NCI-H2227 (cell line): ENCODE results near the gene NME9.

Experiments used
- DNase-seq: peaks from one replicate; lab custom pipeline; 2025; ENCODE audit not compliant: unreplicated experiment; lab: John Stamatoyannopoulos, UW

NME9 gene

DNA sequence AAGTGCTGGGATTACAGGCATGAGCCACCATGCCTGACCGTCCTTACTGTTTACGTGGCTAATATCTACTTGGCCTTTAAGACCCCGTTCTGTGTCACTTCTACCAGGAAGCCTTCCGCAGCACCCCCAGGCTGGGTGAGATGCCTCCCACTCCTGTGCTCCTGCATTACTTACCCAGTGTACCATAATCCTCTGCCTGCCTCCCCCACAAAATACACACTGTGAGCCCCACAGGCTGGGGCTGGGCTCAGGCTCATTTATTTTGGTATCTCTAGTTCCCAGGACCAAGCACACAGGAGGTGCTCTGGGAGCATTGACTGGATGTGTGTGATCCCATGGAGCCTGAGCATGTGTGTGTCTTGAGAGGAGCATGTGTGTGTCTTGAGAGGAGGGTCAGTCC lies 33.7 kb upstream of the NME9 start:
- no peak for DNase-seq

DNA sequence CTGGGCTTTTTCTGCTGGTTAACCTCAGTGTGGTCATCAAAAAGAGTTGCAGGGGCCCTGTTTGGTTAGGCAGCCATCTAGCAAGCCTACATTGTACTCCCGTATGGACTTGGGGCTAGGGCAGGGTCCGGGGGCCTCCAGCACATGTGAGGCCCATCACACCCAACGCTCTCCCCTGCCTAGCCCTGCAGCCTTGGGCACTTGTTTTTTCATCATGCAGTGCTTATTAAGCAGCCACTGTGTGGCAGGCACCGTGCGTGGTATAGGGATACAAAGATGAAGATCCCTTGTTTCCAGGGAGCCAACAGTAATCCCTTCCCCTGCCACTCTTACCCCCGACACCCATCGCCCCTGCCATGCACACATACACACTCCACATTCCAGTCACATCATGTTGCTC lies 32.9 kb upstream of the NME9 start:
- DNase-seq, result peak; percentile 66

DNA sequence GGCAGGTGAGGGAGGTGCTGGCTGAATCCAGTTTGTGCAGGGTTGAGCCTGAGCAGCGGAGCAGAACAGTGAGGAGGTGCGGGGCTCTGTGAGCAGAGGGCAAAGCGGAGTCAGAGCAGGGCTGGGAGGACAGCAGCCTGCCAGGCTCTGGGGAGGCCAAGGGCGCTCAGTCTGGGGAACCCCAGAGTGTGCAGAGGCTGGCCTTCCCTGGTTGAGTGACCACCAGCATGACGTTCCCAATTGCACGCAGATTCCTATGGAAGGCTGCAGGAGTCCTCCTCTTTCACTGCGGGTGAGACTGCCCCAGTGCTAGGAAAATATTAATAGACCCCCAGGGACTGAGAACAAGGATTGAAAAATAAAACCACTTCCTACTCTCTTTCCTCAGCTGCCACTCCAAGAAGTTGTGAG lies 31.9 kb upstream of the NME9 start:
- no peak for DNase-seq

DNA sequence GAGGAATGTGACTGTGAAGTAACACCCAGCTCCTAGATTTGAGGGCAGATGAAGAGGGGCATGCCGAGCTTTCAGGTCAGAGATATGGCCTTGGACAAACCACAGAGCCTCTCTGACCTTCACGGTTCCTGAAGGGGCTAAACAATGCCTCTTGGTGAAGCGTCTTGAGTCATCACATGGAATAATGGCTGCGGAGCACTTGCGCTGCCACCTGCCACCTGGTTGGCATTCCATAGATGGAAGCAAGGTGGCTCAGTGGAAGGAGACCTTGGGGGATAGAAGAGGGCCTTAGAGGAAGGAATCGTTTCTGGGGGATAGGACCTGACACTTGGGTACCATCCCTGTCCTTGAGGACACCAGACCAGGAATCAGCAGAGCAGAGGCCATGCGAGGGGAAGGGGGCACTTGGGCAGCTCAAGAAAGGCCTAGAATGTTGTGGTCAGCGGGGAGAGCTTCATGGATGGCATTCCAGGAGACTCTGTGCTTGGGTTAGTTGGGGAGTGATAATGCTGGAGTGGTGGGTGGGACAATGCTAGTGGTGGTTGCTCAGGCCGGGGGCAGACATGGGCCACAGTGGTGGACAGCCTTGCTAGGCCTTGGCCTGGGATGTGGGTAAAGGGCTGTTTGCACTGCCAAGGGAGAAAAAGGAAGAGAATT lies 31.3 kb upstream of the NME9 start:
- DNase-seq, result no peak

DNA sequence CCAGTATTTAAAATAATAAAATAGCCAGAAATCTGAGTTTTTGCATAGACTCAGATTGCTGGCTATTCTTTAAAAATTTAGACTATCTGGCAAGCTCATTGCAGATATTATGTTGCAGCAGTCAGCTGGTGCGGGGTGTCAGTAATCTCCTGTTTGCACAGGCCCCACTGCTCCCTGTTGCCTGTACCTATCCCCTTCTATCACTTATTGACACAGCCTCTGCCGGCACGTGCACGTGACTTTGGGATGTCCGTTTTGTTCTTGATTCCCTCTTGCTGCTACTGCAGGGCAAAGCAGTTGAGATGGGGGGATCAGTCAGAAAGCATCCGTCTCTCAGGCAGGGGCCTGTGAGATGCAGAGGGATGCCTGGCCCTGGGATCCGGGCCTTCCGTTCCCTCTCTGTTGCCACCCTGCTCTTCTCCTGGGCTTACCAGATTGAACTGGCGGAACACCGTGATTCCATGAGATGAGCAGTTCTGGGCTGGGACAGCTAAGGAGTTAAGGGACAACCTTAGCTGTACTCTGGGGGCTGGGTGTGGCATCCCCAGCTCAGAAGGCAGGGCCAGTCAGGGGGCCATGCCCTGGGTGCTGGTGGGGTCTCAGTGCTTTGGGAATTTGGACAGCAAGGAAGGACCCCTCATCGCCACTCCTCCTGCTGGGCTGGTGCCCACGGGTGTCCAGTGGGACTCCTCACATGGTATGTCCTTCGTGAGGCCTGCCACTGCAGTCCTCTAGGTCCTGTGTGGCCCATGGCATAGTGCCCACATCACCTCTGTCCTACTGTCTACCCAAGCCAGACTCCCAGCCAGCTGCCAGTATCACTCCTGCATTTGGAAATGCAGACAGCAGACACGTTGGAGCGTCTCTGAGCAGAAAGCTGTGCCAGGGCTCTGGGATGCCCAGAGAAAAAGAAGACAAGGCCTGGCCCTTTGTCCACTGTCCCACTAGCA lies 30.5 kb upstream of the NME9 start:
- DNase-seq, result no peak

DNA sequence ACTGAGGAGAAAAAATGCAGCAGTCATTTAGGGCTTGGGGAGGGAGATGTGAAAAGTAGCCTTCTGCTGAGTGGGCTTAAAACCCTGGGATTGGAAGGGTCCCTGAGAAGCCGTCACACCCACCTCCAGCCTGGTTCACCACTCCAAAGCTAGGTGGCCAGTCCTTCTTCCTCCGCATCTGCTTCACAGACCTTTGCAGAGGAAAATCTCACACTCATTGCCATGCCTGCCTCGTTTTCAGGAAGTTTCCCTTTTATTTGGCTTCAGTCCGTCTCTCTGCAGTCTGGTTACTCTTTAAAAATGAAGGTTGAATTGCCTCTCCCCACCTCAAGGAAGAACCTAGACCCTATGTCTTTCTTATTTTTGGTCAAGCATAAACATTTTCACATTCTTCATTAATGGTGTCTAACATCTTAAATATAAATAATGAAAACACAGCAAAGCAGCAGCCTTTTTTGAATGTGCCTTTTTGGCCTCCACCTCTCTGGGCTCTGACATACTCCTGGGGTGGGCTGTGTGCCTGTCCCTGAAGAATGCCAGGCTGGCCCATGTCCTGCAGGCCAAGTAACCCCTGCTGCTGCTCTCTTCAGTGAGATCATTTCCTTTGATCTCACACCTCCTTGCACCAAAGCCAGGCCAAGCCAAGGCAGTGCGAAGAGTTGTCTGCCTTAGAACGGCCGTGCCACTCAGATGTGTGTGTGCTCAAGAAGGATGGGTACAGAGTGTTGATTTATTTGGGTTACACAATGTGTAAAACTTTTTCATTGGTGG lies 29.7 kb upstream of the NME9 start:
- no peak for DNase-seq

DNA sequence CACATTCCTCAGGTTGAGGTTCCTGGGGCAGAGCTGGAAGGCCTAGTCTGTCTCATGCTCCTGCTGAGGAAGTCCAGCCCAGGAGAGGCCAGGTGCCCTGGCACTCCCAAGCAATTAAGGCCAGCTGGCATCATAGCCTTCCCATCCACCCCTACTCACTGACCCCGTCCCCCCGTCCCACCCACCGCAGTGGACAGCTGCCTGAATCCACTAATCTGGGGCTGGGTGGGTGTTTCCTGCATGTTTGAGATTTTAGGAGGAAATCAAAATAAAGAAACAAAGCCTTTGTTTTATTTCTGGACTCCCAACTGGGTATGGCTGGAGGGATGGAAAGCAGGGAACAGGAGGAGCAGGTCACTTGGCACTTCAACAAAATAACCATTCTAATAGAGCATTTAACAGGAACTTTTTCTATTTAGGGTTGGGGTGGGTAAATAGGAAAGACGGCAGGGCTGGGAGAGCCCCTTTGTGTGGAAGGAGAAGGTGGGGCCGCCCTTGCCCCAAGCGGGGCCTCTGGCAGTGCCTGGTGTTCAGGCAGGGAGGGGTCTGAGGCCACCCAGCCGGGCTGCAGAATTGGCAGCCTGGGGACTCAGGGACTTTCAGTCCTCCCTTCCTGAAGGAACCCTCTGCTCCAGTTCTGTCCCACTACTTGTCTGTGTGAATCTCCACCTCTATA lies 27.2 kb upstream of the NME9 start:
- DNase-seq, result no peak

DNA sequence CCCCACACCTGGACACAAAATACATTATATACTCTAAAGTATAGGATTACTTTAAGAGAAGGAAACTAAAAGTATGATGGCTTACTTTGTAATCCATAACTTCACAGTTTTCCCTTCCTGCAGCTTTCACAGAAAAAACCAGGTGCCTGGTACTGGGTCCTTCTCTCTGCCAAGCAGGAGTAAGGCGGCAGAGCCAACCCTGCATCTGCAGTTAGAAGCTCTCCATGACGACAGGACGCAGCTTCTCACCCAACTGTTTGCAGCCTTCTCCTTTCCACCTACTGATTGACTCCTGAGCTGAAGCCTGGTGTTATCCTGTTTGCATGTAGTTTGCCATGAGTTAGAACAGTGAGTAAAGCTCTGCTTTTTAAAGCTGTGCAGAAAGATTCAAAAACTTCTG lies 25.4 kb upstream of the NME9 start:
- DNase-seq, result no peak

DNA sequence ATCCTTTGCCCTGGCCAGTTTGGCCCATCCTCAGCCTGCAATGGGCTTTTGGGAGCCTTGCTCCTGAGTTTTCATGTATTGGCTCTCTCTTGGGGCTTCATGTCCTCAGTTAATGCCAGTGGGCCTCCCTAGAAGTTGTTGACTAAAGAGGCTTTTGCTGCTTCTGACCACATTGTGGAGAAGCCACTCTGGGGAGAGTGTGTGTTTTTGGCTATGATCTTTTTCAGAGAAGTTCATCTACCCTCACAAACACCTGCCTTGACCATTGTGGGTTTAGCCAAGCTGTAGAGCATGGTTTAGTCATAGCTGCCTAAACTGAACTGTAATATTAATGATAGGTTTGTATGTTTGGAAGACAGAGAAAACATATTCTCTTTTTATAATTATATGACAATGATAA lies 24.7 kb upstream of the NME9 start:
- DNase-seq, result no peak

DNA sequence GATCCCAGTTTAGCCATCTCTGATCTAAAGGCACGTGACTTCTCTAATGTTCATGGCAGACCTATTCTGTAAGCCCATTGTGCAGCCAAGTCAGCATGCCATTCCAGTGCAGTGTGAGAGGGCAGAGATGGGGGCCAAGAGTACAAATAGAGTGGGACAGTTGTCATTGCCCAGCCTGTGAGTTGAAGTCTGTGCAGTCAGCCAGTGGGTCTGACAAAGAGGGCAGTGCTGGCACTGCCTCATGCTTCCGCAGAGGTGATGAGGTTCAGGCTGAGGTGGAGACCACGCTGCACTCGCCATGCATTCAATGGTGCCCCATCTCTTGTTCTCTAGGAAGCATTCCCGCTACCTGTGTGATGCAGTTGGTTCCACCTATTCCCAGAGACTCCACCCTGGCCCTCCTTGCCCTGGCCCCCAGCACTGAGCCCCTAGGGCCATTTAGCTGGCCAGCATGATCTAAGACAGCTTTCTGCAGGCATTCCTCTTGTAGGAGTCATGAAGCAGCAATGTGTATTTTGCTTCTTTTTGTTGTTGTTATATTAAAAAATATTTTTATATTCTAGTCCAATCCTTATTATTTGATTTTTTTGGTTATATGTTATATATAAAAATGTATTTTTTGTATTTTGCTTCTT lies 22.4 kb upstream of the NME9 start:
- no peak for DNase-seq

DNA sequence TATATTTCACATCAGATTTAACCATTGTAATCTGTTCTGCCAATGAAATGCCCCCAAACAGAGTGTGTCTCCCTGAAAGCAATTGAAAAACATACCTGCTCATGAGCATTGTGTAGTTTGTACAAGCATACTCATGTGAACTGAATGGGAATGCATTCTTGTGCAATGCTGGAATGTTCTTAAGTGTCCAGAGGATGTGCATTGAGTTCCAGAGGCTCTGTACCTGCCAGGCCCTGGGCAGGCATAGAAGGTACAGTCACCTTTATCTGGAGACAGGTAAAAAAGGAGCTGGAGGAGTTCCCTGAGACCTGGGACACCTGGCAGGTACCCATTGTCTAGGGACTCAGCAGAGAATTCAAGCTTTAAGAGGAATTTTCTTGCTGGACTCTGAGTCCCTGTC lies 21.5 kb upstream of the NME9 start:
- DNase-seq, result no peak

DNA sequence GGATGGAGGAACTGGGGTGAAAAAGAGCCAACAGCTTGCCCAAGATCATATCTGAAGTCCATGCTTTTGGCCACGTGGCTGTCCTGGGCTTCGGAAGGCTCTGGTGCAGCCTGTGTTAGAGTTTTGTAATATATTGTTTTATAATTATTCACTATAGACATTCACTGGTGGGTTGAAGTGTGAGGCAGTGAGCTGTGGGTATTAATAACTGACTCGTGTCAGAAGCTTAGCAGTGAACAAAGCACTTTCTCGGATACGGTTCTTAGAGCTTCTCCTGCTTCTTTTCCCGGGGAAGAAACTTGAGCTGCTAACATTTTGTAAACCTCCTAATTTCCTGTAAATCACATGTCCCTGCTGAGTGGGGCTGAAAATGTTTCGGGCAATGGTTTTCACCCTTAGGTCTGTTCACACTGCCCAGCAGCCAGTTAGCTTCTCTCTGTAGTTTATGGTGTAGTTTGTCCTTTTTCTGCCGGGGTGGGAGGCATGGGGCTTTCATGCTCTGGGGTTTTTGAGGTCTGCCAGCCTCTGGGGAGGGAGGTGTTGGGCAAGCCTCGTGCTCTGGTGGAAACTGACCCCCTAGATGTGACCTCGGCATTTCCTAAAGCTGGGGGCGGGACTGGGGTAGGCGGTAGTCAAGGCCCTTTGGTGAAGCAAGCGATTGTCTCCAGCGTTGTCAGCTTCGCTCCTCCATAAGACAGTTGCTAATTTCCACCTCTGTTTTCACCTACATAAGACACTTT lies 20.4 kb upstream of the NME9 start:
- DNase-seq, result no peak

DNA sequence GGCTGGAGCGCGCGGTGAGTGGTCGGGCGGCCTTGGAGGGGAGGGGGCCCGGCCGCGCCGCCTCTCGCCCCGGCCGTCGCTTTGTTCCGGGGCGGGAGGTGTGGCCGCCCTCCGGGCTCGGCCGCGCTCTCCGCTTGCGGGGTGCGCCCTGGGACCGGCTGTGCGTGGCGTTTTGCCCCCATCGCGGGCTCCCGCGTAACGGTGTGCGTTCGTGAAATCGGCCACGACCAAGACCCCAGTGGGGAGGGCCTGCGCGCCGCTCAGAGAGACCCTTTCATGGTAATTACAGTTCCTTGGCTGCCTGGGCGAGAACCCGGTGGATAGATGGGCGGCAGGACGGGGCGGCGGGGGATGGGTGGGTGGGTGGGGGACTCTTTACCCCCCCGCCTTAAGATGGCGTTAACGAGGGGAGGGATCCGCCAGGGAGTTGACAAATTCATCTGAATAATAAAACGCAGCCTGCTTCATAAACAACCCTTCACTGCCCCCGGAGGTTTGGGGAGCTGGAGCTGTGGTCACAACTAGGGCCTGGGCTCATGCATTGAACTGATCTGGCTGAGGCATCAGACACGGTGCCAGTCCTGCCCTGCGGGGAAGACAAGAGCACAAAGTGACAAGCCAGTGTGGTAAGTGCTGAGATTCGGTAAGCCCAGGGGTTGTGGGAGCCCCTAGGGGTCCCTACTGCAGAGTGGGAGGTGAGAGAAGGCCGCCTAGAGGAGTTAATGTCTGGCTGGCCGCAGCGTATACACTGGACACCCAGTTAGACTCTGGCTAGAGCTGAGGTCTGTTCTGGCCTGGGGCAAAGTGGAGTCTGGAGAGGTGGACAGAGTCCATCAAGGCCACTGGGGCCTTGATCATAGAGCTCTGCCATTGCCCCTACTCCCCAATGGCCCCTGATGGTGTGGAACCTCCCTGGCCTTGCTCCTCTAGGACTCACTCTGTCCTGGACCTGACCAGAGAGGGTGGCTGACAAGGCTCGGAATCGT lies 19.4 kb upstream of the NME9 start:
- peak; percentile 28 for DNase-seq

DNA sequence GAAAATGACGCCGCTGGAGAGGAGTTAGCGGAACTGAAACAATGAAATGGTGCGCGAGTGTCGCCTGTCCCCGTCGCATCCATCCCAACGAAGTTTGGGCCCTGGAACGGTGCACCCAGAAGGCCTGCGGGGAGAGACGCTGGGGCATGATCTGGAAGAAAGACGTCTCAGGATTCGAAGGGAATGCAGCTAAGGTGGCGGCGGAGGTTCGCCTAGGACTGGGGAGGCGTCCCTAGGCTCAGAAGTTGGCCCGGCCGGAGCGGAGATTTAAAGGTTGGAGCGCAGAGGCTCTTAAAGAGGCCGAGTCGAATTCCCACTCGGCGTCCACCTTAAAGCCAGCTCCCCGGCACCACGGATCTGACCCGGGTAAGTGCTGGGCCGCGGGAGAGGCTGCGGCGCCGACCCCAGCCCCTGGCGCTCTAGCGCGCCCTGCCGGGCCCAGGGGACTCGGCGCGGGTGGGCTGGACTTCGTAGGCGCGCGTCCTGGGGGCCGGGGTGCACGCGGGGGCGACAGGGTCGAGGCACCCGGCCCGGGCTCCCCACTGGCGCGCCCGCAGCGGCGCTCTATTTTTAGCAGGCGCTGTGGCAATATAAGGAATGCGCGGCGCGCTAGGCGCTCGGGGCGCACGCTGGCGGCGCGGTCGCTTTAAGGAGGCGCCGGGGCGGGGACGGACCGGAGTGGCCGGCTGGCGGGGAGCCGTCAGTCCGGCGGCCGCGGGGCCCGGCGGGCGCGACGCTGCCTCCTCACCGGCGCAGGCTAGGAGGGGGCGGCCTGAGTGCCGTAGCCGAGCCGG lies 18.5 kb upstream of the NME9 start, which contains the start of gene MRAS:
MRAS (plus strand) TSS at position 620 of the 794 bp plus-strand sequence. CDS start 24,305 bp downstream, outside the sequence.
- peak; percentile 80 for DNase-seq

DNA sequence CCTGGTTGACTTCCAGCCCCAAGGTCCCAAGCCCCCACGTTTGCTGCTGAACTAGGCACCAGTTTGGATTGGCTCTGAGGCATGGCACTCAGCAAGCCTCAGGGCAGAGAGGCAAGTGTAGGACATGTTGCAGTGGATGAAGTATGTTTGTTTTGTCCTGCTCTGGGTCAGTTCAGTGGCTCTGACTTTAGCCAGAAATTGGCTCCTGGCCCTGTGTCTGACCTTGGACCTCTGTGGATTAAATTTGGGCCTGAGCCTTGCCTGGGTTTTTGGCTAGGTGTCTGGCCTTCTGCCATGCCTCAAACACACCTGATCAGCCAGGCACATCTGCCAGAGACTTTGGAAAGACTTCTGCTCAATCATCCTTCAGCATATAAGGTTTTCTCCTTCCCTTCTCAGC lies 15.1 kb upstream of the NME9 start:
- DNase-seq, result no peak

DNA sequence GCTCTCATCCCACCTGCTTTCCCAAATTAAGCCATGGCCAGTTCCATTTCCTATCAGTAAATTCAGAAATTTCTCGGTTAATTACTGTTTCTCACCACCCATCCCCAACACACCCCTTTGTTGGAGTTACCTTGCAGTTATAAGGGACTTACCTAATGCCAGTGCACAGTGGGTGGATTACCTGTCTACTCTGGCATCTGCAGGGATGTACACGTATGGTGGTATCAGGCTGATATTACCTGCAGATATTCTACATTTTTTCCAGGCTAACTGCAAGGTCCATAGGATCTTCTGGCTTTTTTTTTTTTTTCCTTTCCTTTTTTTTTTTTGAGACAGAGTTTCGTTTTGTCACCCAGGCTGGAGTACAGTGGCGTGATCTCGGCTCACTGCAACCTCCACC lies 10.9 kb upstream of the NME9 start:
- no peak for DNase-seq

DNA sequence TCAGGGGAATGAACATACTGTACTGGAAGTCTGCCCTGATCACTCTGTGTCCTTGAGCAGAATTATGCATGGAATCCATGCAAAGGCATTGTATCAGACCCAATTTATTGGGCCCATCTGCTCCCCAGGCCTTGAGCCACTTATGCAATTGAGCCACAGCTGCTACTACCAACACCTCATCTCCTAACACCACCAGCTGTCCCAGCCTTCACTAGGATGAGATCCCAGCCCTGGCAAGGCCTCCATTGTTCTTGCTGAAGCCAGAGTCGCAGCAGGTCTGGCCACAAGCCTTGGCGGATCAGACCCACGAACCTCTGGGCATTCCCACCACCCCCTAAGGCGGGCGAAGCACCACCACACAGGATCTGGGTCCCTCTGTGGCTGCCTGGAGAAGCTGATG lies 9.2 kb upstream of the NME9 start:
- DNase-seq, result no peak

DNA sequence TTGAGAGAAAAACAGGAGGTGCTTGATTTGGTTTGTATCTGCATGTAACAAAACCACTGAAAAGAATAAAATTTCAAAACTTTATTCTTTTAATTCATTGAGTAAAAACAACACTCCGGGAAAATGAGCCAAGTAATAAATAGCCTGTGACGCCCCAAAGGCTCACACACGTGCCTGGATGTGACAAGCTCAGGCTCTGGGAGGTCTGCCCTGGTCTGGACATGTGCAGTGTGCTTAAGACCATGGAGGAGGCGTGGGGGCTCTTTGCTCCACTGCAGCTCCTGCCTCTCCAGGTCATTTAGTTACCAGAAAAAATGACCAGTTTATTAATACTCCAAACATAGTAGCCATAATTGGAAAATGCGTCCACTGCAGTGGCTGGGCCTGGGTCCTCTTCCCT lies 8.6 kb upstream of the NME9 start:
- no peak for DNase-seq
